Calu3 (cell line): ENCODE results near the gene ATP6AP1. TPM values are rescaled to one million over a fixed set of nuclear protein-coding genes. Genes with fewer than 3 reads are reported as not detected.

Experiments
- BruUV-seq: library from RNA; stranded (reverse); fragments of 400-500 nt; replicated peaks from 2 replicates; lab custom pipeline; 2021; lab: Mats Ljungman, UMichigan
- CTCF ChIA-PET: fragments of 300-600 bp; sonication (Branson Sonifier 250); formaldehyde crosslinking; loops from one replicate; lab custom pipeline; 2022; ENCODE audit warnings: antibody characterized with exemption; lab: Charles Lee
- DNase-seq: peaks from one replicate; pipeline ENCODE4 v3.0.0; 2022
- H3K27ac Mint-ChIP-seq: one replicate; pipeline ENCODE4 v1.8.0; 2022; ENCODE audit warnings: mixed read lengths; ENCODE audit not compliant: unreplicated experiment
- H3K27me3 Mint-ChIP-seq: one replicate; pipeline ENCODE4 v1.8.0; 2022; ENCODE audit warnings: mixed read lengths; ENCODE audit not compliant: unreplicated experiment
- H3K36me3 Mint-ChIP-seq: one replicate; pipeline ENCODE4 v1.8.0; 2022; ENCODE audit warnings: mild to moderate bottlenecking, moderate library complexity, mixed read lengths; ENCODE audit not compliant: insufficient read depth, unreplicated experiment
- H3K4me1 Mint-ChIP-seq: one replicate; pipeline ENCODE4 v1.8.0; 2022; ENCODE audit warnings: mild to moderate bottlenecking, low read depth, mixed read lengths; ENCODE audit not compliant: unreplicated experiment
- H3K4me3 Mint-ChIP-seq: one replicate; pipeline ENCODE4 v1.8.0; 2022; ENCODE audit warnings: mild to moderate bottlenecking, low read depth, moderate library complexity, mixed read lengths; ENCODE audit not compliant: unreplicated experiment
- H3K9me3 Mint-ChIP-seq: one replicate; pipeline ENCODE4 v1.8.0; 2022; ENCODE audit warnings: low read depth, mixed read lengths; ENCODE audit not compliant: unreplicated experiment
- intact Hi-C: fragments of 100-400 bp; cut with micrococcal nuclease; formaldehyde crosslinking; loops from one replicate; pipeline ENCODE4 v1.10.0; 2022; ENCODE audit not compliant: unreplicated experiment
- total RNA-seq: library from RNA; stranded (reverse); gene quantifications from 2 replicates; pipeline ENCODE4 v1.2.3, GENCODE V29; 2022
- TF ChIP-seq, protein P1 (sequence below): fragments of 200-600 bp; IDR thresholded peaks from one replicate; pipeline ENCODE4 v1.8.0; 2022; ENCODE audit warnings: antibody characterized with exemption; ENCODE audit not compliant: unreplicated experiment

The ATP6AP1 gene
- total RNA-seq, 1 experiment from 2014 or later = 109 TPM

DNA sequence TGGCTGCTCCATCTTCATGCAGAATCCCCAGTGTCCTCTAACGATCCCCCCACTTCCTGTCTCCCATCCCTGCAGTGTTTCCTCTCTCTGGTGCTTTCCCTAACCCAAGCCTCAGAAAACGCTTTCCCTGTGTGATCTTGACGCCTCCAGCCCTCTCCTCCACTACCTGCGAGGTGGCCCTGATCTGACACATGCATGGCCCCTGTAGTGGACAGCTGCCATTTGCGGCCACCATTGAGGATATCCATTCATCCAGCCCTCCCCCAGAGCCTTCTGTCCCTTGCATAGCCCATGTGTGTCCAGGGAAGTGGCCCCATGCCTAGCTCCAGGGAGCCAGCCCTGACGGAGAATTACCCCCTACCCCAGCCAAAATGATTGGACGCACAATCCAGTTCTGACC lies 54.8 kb downstream of the ATP6AP1 start:
- TF ChIP-seq, protein P1, sequence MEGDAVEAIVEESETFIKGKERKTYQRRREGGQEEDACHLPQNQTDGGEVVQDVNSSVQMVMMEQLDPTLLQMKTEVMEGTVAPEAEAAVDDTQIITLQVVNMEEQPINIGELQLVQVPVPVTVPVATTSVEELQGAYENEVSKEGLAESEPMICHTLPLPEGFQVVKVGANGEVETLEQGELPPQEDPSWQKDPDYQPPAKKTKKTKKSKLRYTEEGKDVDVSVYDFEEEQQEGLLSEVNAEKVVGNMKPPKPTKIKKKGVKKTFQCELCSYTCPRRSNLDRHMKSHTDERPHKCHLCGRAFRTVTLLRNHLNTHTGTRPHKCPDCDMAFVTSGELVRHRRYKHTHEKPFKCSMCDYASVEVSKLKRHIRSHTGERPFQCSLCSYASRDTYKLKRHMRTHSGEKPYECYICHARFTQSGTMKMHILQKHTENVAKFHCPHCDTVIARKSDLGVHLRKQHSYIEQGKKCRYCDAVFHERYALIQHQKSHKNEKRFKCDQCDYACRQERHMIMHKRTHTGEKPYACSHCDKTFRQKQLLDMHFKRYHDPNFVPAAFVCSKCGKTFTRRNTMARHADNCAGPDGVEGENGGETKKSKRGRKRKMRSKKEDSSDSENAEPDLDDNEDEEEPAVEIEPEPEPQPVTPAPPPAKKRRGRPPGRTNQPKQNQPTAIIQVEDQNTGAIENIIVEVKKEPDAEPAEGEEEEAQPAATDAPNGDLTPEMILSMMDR = no peak
- H3K27ac Mint-ChIP-seq = no peak overlapping the region
- peaks cover 55% of the 10 kb centered on the region for H3K36me3 Mint-ChIP-seq
- CTCF ChIA-PET = interaction anchor here (0.6 kb wide), 1 partner anchor 69 kb away, joined by 3 read pairs; no protein-coding TSS in a partner anchor
- BruUV-seq = no TSS peak
- no peaks in the 10 kb centered on the region for H3K27me3 Mint-ChIP-seq
- no peaks in the 10 kb centered on the region for H3K4me1 Mint-ChIP-seq
- H3K4me3 Mint-ChIP-seq = no peak overlapping the region
- H3K9me3 Mint-ChIP-seq = no peaks in the 10 kb centered on the region
- intact Hi-C loops = no loop called here
- DNase-seq = no peak

DNA sequence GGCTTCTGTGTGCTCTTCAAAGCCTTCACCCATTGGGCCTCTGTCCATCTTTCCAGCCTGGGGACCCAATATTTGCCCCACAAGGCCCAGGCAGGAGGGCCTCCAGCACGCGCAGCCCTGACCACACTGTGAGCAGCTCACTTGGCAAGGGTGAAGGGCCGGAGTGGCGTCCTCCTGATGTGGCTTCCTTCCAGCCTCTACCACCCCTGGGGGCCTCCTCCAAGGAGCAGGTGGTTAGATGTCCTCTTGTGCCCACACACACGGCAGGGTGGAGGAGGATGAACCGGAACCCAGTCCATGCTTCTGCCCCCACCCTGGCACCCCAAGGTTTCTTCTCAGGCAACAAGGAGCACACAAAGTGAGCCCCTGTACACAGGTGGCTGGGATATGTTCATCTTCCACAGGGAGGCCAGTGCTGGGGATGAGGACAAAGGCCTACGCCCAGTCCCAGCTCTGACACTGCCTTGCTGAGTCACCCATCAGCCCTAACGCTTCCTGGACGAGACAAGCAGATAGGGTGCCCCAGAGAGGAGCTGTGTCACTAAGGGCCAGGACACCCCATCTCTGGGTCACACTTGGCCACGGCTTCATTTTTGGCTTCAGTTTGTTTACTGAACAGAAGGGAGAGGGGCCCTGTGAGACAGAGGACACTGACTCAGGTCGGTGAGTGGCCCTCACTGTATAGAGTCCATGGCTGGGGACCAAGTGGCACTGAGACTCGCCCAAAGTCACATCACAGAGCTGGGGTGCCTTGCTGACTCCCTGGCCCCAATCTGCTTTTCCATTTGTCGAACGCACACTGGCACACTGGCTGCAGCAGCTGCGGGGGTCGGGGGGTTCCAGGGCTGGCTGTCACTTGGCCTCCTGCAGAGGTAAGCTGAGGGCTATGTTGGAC lies 56.0 kb downstream of the ATP6AP1 start:
- CTCF ChIA-PET = no interaction called here
- Mint-ChIP-seq H3K27me3 (no peaks in the 10 kb centered on the region), H3K36me3 (peaks cover 52% of the 10 kb centered on the region), H3K9me3 (no peaks in the 10 kb centered on the region), H3K4me1 (peaks cover 6% of the 10 kb centered on the region), H3K27ac (no peak overlapping the region), H3K4me3 (peak overlapping the region; percentile 68)
- no peak for DNase-seq
- TF ChIP-seq, protein P1 = no peak
- intact Hi-C loops = no loop called here
- BruUV-seq = no TSS peak

DNA sequence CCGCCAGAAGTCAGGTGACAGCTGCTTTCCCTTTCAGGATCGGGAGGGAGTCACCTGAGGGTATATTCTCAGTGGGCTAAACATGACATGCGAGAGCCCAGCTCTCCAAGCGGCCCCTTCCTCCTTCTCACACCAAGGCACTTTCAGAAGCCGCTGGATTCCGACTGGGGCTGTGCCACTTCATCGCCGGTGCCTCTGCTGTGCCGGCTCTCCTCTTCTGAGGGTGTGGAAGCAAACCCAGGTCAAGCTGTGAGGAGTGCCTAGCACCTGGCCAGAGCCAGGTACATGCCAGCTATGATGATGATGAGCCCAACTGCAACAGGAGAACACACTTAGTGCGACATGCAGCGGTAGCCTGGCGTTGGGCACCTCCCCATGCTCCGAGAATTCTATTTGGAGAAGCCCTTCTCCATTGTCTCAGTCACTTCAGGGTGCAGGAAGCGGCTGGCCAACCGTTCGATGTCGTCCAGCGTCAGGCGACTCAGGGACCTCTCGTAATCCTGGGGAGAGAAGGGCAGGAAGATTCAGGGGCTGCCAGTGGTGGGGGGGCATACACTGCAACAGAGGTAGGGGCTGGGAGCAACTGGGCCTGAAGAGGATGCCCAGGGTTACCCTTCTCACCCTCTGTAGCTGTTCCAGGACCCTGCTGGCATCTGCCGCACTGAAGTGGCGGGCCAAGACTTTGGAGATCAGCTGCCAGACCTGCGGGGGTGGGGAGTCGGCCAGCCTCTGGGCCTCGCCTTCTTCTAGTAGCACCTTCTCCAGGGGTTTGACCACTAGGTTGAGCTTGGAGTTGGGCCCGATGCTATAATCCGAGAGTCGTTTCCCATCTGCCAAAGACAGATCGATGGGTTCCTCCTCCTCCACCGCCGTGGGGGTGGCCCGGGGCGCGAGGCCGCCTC lies 56.9 kb downstream of the ATP6AP1 start:
- no peak overlapping the region for H3K27ac Mint-ChIP-seq
- H3K27me3 Mint-ChIP-seq = no peaks in the 10 kb centered on the region
- no peaks in the 10 kb centered on the region for H3K9me3 Mint-ChIP-seq
- intact Hi-C loops = no loop called here
- peaks cover 60% of the 10 kb centered on the region for H3K36me3 Mint-ChIP-seq
- CTCF ChIA-PET = interaction anchor here (0.9 kb wide), 1 partner anchor 31 kb away, joined by 3 read pairs; no protein-coding TSS in a partner anchor
- TF ChIP-seq, protein P1 = no peak
- no peak for DNase-seq
- H3K4me1 Mint-ChIP-seq = peaks cover 11% of the 10 kb centered on the region
- no TSS peak for BruUV-seq
- H3K4me3 Mint-ChIP-seq = peak overlapping the region; percentile 68

DNA sequence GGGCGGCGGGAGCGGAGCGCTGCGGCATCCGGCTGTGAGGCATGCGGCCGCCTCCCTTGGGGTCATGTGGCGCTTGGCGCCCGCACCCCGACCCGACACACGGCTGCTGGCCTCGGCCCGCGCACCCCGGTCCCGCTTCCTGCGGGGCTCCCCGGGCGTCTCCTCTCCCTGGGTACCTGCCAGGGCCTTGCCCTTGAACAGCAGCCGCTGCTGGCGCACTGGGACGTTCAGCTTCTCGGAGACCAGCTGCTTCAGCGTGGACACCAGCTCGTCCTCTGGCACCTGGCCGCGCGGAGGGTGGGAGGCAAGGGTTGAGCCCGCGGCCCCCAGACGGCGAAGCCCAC lies 57.5 kb downstream of the ATP6AP1 start:
- CTCF ChIA-PET = interaction anchor here (0.8 to 0.9 kb wide), 2 partner anchors 14 to 31 kb away, joined by 3 read pairs; no protein-coding TSS in a partner anchor
- intact Hi-C loops = no loop called here
- BruUV-seq = no TSS peak
- peak; percentile 39 for DNase-seq
- Mint-ChIP-seq H3K4me3 (peak overlapping the region; percentile 68), H3K4me1 (peaks cover 11% of the 10 kb centered on the region), H3K36me3 (peaks cover 67% of the 10 kb centered on the region), H3K27ac (no peak overlapping the region), H3K9me3 (no peaks in the 10 kb centered on the region), H3K27me3 (no peaks in the 10 kb centered on the region)
- TF ChIP-seq, protein P1 = no peak
